ENCODE data around the gene OSGIN1.

OSGIN1 gene

DNA sequence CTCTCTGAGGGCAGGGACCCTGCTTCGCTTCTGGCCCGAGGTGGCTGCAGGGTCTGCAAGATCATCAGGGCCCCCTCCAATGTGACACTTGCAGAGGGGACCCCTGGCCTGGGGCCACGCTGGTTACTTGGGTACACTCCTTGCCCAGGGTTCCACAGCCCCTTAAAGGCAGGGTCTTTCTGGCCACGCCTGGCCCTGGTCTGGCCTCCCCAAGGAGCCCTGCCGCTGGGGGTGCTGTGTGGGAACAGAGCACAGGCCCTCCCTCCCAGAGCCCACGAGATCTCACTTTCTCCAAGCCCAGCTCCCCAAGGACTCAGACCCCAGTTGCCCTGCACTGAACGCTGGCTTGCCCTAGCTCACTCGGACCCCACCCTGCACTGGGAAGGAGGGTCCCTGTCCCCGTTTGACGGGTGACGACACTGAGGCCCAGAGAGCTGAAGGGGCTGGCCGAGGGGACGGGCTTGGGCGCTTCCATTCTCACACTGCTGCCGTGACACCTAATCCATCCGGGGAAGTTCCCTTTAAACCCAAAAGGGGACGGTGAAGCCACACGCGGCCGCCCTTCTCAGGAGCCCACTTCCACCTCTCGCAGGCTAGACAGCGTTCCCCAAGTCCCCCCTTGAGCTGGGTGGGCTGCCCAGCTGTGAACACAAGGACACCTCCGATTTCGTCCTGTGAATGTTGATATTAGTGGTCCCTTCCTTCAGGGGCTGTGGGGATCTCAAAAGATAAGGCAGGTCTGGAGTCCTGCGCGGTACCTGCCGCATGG is 26.9 kb upstream of the OSGIN1 start:
- no peak for DNase-seq (ENCODE audit: low read depth, low spot score)

- DNase-seq (ENCODE audit: low read depth, low spot score), result peak; percentile 96
Measured at GRCh38 chr16:83926726-83927397, 26.2 kb upstream of the OSGIN1 start.

GRCh38 chr16:83928341-83929055 is 24.5 kb upstream of the OSGIN1 start:
- DNase-seq (ENCODE audit: low read depth, low spot score), result no peak

GRCh38 chr16:83929811-83930555 is 23.1 kb upstream of the OSGIN1 start:
- no peak for DNase-seq (ENCODE audit: low read depth, low spot score)

DNA sequence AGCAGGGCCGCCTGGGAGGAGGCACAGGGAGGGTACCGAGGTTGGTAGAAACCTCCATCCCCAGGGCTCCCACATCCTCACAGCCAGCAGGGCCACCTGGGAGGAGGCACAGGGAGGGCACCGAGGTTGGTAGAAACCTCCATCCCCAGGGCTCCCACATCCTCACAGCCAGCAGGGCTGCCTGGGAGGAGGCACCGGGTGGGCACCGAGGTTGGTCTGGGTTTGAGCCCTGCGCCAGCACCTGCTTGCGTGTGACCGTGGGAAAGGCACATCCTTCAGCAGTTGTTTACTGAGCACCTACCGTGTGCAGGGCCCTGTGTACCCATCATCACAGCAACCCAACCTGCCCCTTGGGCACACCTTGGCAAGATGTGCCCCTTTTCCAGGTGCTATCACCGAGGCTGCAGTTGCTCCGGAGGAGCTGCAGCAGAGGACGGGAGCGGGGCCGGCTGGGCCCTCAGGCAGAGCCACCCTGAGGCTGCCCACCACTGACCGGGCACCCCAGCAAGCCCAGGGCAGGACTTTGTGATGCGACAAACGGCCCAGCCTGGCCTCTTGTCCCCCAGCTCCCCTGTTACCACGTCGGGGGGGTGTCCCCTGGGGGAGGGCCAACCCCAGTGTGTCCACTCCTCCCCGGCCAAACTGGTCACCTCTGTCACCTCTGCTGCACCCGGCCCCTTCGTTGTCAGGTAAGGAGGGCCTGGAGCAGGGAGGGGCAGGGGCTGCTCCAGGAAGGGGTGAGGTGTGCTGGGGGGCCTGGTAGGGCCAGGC is 22.1 kb upstream of the OSGIN1 start:
- no peak for DNase-seq (ENCODE audit: low read depth, low spot score)

DNA sequence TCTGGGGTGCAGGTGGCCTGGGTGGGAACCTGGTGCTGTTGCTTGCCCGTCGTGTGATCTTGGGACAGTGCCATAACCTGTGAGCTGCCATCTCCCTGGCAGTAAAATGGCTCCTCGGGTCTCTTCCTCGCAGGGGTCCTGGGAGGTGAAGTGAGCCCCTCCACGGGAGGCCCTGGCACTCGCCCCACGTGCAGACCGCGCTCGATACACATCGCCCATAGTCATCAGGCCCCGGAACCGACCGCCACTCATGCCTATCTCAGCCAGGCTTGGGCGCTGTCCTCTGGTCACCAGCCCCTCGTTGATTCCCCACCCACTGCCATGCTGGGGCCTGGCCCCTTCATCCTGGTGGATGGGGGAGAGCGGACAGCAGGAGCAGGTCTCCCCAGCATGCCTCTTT is 21.5 kb upstream of the OSGIN1 start:
- DNase-seq (ENCODE audit: low read depth, low spot score), result no peak

DNA sequence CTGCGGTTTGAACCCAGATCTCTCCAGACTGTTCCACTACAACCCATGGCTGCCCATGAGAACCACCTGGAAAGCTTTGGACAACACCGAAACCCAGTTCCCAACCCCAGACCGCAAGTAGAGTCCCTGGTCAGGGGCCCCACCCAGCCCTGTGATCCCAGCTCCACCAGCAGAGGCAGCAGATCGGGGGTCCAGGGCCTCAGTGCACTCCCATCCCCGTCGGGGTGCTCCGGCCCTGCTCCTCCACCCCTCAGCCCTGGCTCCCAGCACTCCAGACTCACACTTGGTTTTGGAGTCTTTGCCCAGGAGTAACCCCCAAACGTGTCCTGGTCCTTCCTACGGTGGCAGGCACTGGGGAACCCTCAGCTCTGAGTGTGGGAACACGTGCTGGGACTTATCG is 20.7 kb upstream of the OSGIN1 start:
- no peak for DNase-seq (ENCODE audit: low read depth, low spot score)

GRCh38 chr16:83932955-83933673 is 19.9 kb upstream of the OSGIN1 start:
- DNase-seq (ENCODE audit: low read depth, low spot score), result no peak

GRCh38 chr16:83933885-83934683 is 19.0 kb upstream of the OSGIN1 start:
- DNase-seq (ENCODE audit: low read depth, low spot score), result no peak

- no peak for DNase-seq (ENCODE audit: low read depth, low spot score)
Measured at GRCh38 chr16:83934684-83934977, 18.4 kb upstream of the OSGIN1 start.

GRCh38 chr16:83935005-83935857 is 17.8 kb upstream of the OSGIN1 start:
- no peak for DNase-seq (ENCODE audit: low read depth, low spot score)

DNA sequence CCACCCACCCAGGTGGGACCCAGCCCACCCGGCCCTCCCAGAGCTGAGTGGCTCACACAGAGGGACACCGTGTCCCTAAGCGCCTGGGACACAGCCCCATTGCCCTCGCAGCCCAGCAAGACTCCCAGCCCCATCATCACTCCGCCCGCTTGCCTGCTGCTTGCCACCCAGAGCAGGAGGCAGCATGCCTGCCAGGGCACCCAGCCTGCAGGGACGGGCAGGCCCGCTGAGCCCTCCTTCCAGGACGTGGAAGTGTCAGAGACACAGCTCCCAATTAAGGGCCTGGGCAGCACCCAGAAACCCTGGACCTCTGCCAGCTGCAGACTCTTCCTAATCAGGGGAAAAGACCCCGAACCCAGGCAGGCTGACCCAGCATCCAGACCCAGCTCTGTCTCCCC is 17.2 kb upstream of the OSGIN1 start:
- no peak for DNase-seq (ENCODE audit: low read depth, low spot score)

DNA sequence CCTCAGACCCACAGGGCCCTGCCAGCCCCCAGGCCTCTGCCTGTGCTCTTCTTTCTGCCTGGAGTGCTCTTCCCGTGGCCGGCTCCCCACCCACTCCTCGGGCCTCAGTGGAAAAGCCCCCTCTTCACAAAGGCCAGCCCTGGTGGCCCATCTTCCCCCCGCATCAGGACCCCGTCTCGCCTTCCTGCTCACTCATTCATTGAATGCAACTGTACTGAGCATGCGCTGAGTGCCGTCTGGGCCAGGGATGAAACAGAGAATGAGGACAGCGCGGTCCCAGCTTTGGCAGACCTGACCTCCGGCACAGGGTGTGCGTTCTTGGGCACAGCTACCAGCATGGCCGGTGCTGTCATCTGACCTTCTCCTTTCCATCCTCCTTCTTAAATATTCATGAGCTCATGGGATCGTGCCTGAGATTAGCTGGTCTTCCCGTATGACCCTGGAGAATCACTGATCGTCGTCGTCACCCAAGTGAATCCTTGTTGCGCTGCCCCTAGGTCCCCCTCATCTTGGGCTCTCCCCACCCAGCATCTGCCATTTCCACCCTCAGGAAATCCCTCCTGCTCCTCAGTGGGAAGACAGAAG is 16.4 kb upstream of the OSGIN1 start:
- DNase-seq (ENCODE audit: low read depth, low spot score), result no peak

- no peak for DNase-seq (ENCODE audit: low read depth, low spot score)
Measured at GRCh38 chr16:83937267-83937666, 15.8 kb upstream of the OSGIN1 start.

GRCh38 chr16:83937922-83938885 is 14.8 kb upstream of the OSGIN1 start:
- DNase-seq (ENCODE audit: low read depth, low spot score), result no peak

DNA sequence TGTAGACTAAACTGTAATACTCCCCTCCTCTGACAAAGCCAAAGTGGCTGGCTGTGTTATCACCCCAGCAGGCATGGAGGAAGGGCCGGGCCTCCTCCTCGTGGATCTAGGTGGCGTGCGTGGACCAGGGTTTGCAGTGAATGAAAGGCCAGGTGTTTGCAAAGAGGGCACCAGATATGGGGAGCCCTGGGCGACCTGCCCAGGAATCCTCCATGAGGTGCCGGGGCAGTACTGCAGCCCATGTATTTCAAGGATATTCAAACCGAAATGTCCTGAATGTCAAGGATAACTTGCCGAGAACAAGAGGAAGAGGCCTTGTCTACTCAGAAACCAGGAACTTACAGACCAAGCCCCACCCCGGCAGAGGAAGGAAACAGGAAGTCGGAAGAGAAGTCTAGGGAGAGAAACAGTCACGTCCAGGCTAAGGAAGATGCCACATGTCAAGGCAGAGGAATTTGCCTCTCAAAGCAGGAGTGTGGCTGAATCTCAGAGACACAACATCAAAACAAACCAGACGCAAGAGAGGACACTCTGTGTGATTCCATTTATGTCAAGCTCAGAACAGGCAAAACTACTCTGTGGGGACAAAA is 13.7 kb upstream of the OSGIN1 start:
- no peak for DNase-seq (ENCODE audit: low read depth, low spot score)

DNA sequence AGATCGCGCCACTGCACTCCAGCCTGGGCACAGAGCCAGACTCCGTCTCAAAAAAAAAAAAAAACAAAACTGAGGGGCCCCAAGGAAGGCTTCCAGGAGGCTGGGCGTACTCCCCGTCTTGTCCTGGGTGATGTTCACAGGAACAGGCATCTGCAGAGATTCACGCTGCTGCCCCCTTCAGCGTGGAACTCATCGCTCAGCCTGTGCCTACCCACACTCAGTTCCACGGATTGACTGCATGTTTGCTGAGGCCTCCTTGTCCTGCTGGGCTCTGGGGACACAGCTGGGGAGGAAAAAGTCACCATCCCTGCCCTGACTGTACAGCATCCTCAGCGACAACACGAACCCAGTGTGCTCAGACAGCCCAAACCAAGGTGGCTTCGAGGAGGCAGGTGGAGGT is 12.9 kb upstream of the OSGIN1 start:
- DNase-seq (ENCODE audit: low read depth, low spot score), result no peak
